GM19463 (cell line): ENCODE results near the gene PCDHA11.
"Not testable (repeated sequence)": the region's sequence is repeated elsewhere in the genome, so short reads cannot be mapped to it uniquely, and the experiment has no call there.

Experiments
- ATAC-seq: cut with Tn5 transposase; IDR thresholded peaks from one replicate; pipeline ENCODE4 v1.9.1; 2021; ENCODE audit warnings: mild to moderate bottlenecking, moderate library complexity; ENCODE audit not compliant: unreplicated experiment

The PCDHA11 gene

GRCh38 chr5:140849831-140850634 lies 18.7 kb upstream of the PCDHA11 start:
- ATAC-seq: not testable (repeated sequence)

- ATAC-seq: no peak
These were observed 12.7 kb upstream of the PCDHA11 start, which contains the start of gene PCDHA10 for GRCh38 chr5:140855772-140856674. TSS of gene PCDHA10 (plus strand) at chr5:140855897. CDS start at chr5:140856049, 152 bp downstream.

GRCh38 chr5:140857177-140857986 lies 11.4 kb upstream of the PCDHA11 start:
- ATAC-seq: no peak

- ATAC-seq: no peak
These were observed 10.8 kb upstream of the PCDHA11 start for GRCh38 chr5:140857987-140858240.

GRCh38 chr5:140862441-140863295 lies 6.1 kb upstream of the PCDHA11 start:
- ATAC-seq: no peak

GRCh38 chr5:140869555-140869886 lies 764 bp downstream of the PCDHA11 start:
- no peak for ATAC-seq

- no peak for ATAC-seq
These were observed 1.8 kb downstream of the PCDHA11 start for GRCh38 chr5:140870221-140871201.

GRCh38 chr5:140875085-140876065 lies 6.6 kb downstream of the PCDHA11 start, which contains the start of gene PCDHA12:
TSS of gene PCDHA12 (plus strand) at chr5:140875308. CDS start at chr5:140875473, 165 bp downstream.
- no peak for ATAC-seq

- not testable (repeated sequence) for ATAC-seq
These were observed 7.9 kb downstream of the PCDHA11 start for GRCh38 chr5:140876541-140877261.

- ATAC-seq: no peak
These were observed 8.5 kb downstream of the PCDHA11 start for GRCh38 chr5:140877262-140877581.

- no peak for ATAC-seq
These were observed 13.3 kb downstream of the PCDHA11 start, which contains the start of gene PCDHA13 for GRCh38 chr5:140881889-140882590. TSS of gene PCDHA13 (plus strand) at chr5:140882124. CDS start at chr5:140882269, 145 bp downstream.

GRCh38 chr5:140882591-140882899 lies 13.8 kb downstream of the PCDHA11 start:
- no peak for ATAC-seq

- no peak for ATAC-seq
These were observed 14.6 kb downstream of the PCDHA11 start for GRCh38 chr5:140883373-140883772.

- ATAC-seq: no peak
These were observed 15.4 kb downstream of the PCDHA11 start for GRCh38 chr5:140883927-140884697.

GRCh38 chr5:140916325-140916724 lies 47.6 kb downstream of the PCDHA11 start:
- ATAC-seq: no peak
